KG1 (cell line): ENCODE measurements around the gene EXOC4.

Experiments
- DNase-seq: peaks from one replicate; lab custom pipeline; 2025; lab: John Stamatoyannopoulos, UW

EXOC4 gene

GRCh38 chr7:134031835-134032617, 779.1 kb downstream of the EXOC4 start:
- DNase-seq, result no peak

- DNase-seq, result no peak
Observed at GRCh38 chr7:134034652-134035051, 781.8 kb downstream of the EXOC4 start.

GRCh38 chr7:134037991-134038390, 785.1 kb downstream of the EXOC4 start:
- no peak for DNase-seq

- no peak for DNase-seq
Observed at GRCh38 chr7:134040988-134041387, 788.1 kb downstream of the EXOC4 start.

- DNase-seq, result no peak
Observed at GRCh38 chr7:134041477-134041876, 788.6 kb downstream of the EXOC4 start.

- DNase-seq, result no peak
Observed at GRCh38 chr7:134042307-134042706, 789.4 kb downstream of the EXOC4 start.

GRCh38 chr7:134044682-134045081, 791.8 kb downstream of the EXOC4 start:
- no peak for DNase-seq

GRCh38 chr7:134045716-134046115, 792.8 kb downstream of the EXOC4 start:
- no peak for DNase-seq

GRCh38 chr7:134046594-134047128, 793.8 kb downstream of the EXOC4 start:
- DNase-seq, result no peak

GRCh38 chr7:134047675-134048074, 794.8 kb downstream of the EXOC4 start:
- DNase-seq, result no peak

GRCh38 chr7:134048166-134048565, 795.3 kb downstream of the EXOC4 start:
- DNase-seq, result no peak

GRCh38 chr7:134051020-134051419, 798.1 kb downstream of the EXOC4 start:
- DNase-seq, result no peak

GRCh38 chr7:134056816-134057215, 803.9 kb downstream of the EXOC4 start:
- DNase-seq, result no peak

GRCh38 chr7:134058521-134058920, 805.6 kb downstream of the EXOC4 start:
- no peak for DNase-seq

GRCh38 chr7:134058980-134059379, 806.1 kb downstream of the EXOC4 start:
- no peak for DNase-seq

- DNase-seq, result no peak
Observed at GRCh38 chr7:134059921-134060320, 807.0 kb downstream of the EXOC4 start.

- DNase-seq, result no peak
Observed at GRCh38 chr7:134060874-134061273, 808.0 kb downstream of the EXOC4 start.

- DNase-seq, result no peak
Observed at GRCh38 chr7:134062460-134062859, 809.6 kb downstream of the EXOC4 start.

GRCh38 chr7:134065415-134065814, 812.5 kb downstream of the EXOC4 start:
- DNase-seq, result no peak

GRCh38 chr7:134067164-134067563, 814.3 kb downstream of the EXOC4 start:
- DNase-seq, result no peak

GRCh38 chr7:134068670-134069069, 815.8 kb downstream of the EXOC4 start:
- no peak for DNase-seq

- DNase-seq, result no peak
Observed at GRCh38 chr7:134069187-134069586, 816.3 kb downstream of the EXOC4 start.

- DNase-seq, result no peak
Observed at GRCh38 chr7:134070673-134071072, 817.8 kb downstream of the EXOC4 start.
